ENCODE measurements around the gene HOXC5.

HOXC5 gene

DNA sequence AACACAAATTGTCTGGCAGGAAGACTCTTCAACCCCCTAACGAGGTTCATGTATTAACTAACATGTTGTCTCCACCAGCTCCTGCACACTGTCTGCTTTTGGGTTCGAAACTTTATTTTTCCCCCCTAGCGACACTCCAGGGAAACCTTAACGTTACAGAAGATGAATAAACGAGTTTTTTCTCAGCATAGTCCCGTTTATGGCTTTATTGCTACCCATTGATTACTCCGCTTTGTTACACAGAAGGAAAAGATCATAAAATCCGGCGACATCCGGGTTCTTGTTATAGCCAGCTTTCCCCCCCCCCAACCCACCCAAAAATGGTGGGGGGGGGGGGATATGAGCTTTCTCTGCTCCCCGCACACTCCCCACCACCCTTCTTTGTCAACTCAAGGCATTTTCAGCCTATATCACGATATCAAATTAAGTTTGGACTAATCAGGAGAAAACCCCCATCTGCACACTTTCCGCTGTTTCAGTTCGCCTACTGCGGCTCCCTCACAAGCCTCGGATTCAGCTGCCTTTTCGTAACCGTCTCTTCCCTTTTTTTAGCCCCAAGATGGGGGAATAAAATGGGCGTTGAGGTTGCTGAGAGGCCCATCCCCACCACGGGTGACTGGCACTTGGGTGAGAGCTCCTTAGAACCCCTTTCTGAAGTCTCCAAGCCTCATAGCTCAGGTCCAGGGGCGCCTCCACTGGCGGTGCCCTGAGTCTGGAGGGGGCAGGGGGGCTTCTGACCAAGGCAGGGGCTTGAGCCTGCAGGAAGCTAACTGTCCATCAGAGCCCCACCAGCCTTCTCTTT is 6.0 kb upstream of the HOXC5 start:
- no peak for DNase-seq
- intact Hi-C loops (cut with DNase I), result no loop called here

DNA sequence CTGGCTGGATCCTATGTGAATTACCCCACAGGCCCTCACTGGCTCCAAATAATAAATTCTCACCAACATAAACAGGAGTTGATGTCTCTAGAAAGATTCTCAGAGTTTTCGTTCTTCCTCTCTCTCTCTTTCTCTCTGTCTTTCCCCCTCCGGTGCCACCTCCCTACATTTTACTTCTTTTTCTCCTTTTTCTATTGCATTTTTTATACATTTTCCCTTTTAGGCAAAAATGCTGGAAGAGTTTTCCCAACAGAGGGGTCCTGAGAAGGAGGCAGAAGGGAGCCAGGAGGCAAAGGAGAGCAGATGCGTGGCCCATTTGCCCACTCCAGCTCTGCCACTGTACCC is 5.4 kb upstream of the HOXC5 start:
- intact Hi-C loops (cut with DNase I), result no loop called here
- DNase-seq, result no peak

DNA sequence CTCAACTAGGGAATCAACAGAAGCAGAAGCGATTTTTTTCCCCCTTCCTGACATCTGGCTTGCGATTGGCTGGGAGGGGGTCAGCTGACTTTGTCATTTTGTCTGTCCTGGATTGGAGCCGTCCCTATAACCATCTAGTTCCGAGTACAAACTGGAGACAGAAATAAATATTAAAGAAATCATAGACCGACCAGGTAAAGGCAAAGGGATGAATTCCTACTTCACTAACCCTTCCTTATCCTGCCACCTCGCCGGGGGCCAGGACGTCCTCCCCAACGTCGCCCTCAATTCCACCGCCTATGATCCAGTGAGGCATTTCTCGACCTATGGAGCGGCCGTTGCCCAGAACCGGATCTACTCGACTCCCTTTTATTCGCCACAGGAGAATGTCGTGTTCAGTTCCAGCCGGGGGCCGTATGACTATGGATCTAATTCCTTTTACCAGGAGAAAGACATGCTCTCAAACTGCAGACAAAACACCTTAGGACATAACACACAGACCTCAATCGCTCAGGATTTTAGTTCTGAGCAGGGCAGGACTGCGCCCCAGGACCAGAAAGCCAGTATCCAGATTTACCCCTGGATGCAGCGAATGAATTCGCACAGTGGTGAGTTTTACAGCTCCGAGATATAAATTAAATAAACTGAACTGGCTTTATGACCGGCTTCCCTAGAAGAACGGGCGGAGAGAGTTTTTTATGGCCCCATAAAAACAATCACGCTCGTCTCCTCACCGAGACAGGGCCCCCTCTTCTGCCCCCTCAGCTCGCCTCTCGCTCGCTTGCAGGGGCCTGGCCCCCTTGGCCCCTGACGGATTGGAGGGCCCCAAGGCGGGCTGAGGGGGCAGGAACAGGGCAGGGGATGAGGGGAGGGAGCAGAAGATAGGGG is 4.3 kb upstream of the HOXC5 start, which contains the start of gene HOXC6:
Gene HOXC6 (plus strand): TSS at position 127 of the 888 bp plus-strand sequence. CDS start 82 bp downstream, at position 209.
- intact Hi-C loops (cut with DNase I), result no loop called here
- no peak for DNase-seq

DNA sequence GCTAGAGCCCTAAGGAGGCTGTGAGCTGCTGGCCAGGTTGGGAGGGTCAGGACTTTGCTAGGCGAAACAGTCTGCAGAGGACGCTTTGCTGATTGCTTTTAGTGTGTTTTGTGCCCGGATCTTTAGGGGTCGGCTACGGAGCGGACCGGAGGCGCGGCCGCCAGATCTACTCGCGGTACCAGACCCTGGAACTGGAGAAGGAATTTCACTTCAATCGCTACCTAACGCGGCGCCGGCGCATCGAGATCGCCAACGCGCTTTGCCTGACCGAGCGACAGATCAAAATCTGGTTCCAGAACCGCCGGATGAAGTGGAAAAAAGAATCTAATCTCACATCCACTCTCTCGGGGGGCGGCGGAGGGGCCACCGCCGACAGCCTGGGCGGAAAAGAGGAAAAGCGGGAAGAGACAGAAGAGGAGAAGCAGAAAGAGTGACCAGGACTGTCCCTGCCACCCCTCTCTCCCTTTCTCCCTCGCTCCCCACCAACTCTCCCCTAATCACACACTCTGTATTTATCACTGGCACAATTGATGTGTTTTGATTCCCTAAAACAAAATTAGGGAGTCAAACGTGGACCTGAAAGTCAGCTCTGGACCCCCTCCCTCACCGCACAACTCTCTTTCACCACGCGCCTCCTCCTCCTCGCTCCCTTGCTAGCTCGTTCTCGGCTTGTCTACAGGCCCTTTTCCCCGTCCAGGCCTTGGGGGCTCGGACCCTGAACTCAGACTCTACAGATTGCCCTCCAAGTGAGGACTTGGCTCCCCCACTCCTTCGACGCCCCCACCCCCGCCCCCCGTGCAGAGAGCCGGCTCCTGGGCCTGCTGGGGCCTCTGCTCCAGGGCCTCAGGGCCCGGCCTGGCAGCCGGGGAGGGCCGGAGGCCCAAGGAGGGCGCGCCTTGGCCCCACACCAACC is 3.1 kb upstream of the HOXC5 start:
- no peak for DNase-seq
- intact Hi-C loops (cut with DNase I), result no loop called here

DNA sequence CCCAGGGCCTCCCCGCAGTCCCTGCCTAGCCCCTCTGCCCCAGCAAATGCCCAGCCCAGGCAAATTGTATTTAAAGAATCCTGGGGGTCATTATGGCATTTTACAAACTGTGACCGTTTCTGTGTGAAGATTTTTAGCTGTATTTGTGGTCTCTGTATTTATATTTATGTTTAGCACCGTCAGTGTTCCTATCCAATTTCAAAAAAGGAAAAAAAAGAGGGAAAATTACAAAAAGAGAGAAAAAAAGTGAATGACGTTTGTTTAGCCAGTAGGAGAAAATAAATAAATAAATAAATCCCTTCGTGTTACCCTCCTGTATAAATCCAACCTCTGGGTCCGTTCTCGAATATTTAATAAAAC is 2.4 kb upstream of the HOXC5 start:
- intact Hi-C loops (cut with DNase I), result no loop called here
- DNase-seq, result no peak

DNA sequence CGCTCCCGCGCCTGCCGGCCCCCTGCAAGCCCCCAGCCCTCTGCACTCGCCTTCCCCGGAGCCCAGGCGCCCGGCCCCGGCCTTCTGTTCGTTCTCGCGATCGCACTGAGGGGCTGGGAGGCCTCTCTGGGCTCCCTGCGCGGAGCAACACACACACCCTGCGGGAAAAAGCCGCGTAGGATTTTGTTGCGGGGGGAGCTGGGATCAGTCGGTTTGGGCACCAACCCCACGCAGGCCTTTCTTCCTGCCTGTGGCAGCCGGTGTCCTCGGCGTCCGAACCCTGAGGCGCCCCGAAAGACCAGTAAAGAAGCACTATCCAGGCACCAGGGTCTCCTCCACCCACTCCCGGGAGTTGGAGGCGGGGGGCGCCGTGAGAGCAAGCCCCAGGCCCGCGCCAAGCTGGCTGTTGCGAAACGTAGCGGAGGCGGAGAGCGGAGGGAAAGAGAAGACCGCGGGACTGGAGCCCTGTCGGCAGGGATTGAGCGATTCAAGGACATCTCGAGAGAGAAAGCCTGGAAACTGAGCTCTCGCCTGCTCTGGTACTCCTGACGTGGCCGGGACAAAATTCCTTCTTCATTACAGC is 1.9 kb upstream of the HOXC5 start:
- intact Hi-C loops (cut with DNase I), result no loop called here
- no peak for DNase-seq

DNA sequence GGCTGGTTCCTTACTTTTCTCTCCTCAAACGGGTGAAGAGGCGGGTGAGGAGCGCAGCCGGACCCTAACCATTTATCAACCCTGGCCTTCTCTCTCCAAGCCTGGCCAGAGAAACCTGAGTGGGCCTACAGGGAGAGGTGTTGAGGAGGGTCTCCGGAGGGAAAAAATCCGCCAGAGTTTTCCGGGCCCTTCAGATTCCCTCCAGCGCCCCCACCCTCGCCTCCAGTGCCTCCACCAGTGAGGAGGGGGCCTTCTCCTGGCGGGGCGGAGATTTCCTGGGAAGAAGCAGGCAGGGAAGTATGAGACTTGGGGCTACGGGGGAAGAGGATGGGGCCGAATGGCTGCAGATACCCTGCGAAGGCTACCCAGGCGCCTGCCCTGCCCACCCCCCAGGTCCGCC is 1.4 kb upstream of the HOXC5 start:
- intact Hi-C loops (cut with DNase I), result no loop called here
- no peak for DNase-seq

DNA sequence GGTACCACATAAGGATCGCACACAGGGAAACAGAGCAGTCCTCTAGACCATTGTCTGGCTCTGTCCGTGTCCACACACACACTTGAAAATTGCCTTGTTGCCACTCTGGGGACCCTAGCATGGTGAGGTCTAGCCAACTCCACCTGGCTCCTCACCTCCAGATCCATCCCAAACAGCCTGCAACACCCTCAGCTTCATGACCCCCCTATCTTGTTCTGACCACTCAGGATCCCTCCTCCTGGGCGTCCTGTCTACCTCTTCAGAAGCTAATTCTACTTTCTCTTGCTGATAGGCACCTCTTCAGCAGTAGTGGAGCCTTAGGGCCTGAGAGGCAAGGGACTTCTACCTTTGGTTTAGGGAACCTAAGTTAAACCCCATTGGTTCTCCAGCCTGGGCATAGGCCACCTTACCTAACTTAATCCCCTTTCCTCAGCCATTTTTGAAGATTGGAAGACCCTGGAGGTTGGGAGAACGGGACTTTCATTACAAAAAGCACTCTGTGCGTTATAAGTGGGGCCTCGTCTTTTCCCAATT is 697 bp upstream of the HOXC5 start:
- intact Hi-C loops (cut with DNase I), result no loop called here

DNA sequence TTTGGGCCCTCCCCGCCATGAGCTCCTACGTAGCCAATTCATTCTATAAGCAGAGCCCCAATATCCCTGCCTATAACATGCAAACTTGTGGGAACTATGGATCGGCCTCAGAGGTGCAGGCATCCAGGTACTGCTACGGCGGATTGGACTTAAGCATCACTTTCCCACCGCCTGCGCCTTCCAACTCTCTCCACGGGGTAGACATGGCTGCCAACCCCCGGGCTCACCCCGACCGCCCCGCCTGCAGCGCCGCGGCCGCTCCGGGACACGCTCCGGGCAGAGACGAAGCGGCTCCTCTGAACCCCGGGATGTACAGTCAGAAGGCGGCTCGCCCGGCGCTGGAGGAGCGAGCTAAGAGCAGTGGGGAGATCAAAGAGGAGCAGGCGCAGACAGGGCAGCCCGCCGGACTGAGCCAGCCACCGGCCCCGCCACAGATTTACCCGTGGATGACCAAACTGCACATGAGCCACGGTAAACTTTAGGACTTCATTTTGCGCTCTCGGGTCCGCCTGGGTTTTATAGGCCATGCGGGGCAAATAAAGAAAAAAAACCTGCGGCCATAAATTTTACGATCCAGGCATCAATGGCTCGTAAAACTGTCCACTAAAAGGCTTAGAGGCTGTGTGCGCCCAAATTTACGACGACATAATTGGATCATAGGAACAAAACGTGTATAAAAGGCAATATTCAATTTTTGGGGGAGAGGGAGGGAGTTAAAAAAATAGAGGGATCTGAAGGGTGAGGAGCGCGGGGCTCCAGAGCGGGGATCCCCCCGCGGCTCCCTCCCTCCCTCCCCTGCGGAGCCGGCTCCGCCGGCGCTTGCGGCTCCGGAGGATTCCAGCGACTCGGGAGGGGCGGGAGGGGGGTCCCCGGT is 493 bp downstream of the HOXC5 start:
- intact Hi-C loops (cut with DNase I), result no loop called here
- no peak for DNase-seq

More for the DNA sequence above, 697 bp upstream of the HOXC5 start:
- no peak for DNase-seq

DNA sequence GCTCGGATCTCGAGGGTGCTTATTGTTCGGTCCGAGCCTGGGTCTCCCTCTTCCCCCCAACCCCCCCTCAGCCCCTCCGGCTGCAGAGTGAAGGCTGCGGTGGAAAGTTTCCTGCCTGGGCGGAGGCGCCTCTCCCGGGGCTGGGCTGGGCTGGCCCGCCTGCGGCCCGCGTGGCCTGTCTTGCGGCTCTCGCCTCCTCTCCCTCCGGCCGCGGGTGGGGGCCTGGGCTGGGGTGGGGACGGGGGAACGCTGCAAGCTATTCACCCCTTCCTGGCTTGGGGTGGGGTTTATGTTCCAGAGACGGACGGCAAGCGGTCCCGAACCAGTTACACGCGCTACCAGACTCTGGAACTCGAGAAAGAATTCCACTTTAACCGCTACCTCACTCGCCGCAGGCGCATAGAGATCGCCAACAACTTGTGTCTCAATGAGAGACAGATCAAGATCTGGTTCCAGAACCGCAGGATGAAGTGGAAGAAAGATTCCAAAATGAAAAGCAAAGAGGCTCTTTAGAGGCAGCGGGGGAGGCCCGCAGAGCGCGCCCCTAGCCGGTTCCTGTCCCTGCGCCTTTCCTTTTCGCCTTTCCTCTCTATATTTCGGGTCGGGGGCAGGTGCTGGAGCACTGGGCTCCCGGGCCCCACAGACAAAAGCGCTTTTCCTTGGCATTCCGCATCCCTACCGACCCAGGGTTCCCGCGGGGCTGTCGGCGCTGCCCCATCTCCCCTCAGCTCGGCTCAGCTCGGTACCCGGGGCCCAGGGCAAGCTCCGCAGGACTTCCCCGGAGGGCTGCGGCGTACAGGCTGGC is 1.3 kb downstream of the HOXC5 start:
- intact Hi-C loops (cut with DNase I), result no loop called here
- no peak for DNase-seq

DNA sequence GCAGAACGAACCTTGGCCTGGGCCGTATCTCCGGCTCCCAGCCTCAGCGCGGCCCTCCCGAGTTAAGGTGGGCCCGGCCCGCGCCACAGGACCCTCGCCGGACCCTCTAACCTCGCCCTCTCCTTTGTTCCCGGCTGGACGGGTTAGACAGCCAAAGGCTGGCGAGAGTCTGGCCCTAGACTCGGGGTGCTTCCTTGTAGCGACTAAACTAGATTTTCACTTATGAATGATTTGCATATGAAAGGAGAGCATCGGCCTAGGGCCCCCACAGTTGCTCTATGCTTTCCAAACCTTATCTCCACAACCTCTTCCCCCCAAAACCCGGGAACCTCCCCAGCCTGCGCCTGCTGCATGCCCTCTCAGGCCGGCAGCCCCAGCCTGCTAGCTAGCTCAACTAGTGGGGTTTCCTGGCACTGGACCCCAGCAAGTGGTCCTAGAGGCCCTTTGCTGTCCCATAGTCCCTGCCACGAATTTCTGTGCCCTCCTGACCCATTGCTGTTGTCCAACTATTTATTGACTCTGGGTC is 2.0 kb downstream of the HOXC5 start:
- intact Hi-C loops (cut with DNase I), result no loop called here
- DNase-seq, result no peak

DNA sequence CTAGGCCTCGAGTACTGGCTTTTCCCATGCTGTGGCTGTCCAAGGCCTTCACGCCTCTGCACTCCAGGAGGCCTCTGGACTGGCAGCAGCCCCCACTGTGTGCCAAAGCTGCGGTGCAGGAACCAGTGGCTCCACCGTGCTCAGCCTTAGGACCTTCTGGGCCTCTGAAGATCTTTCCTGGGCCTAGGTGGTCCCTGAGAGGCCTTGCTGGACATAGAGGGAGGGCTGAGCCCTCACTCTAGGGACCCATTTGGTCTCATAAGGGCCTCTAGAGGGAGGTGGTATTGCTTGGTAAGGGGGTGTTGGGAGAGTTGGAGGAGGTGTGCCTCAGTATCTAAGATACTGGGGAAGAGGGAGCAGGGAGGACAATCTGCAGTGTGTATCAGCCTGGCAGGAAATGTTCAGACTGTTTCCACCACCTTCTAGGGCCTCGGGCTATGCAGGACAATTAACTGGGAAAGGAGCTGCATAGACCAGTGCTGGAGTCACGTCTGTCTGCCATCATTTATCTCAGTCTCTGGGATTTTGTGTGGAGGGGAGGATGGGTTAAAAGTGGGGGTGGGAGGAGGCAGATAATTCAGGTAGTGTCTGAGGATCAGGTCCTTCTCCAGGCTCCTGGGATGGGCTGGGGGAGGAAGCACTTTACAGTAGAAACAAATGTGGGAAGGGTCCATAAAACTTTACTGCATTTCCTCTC is 2.9 kb downstream of the HOXC5 start:
- intact Hi-C loops (cut with DNase I), result no loop called here

DNA sequence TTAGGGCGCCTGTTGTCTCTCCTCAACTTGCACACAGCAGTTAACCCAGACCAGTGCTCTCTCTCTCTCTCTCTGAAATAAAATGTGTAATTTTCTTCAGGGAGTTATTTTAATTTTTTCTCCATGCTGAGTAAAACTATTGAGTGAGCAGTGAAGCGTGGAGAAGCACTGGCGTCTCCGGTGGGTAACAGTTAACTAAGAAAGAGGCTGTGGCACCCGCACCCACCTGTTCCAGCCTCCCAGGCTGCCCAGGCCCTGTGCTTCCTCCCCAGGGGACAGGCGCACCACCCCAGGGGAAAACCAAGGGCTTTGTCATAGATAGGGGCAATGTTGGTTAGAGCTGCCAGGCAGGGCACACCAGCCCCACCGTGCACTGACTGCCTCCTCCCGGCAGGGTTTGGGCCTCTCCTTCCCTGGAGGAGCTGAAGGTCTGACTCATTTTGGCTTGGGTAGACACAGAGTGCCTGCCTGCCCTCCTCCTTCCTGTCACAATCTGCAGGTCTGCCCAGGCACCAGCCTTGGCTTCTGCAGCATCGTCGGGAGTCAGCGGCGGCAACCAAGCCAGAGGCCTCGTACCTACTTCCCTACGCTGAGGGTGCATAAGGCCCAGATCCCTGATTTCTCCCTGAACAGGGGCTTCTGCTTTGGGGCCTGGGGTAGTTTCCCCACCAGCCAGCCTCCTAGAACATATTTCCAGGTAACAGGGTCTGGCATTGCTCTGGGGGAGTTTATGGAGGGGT is 3.9 kb downstream of the HOXC5 start:
- intact Hi-C loops (cut with DNase I), result no loop called here
- DNase-seq, result no peak

More for the DNA sequence above, 2.9 kb downstream of the HOXC5 start:
- DNase-seq, result no peak

DNA sequence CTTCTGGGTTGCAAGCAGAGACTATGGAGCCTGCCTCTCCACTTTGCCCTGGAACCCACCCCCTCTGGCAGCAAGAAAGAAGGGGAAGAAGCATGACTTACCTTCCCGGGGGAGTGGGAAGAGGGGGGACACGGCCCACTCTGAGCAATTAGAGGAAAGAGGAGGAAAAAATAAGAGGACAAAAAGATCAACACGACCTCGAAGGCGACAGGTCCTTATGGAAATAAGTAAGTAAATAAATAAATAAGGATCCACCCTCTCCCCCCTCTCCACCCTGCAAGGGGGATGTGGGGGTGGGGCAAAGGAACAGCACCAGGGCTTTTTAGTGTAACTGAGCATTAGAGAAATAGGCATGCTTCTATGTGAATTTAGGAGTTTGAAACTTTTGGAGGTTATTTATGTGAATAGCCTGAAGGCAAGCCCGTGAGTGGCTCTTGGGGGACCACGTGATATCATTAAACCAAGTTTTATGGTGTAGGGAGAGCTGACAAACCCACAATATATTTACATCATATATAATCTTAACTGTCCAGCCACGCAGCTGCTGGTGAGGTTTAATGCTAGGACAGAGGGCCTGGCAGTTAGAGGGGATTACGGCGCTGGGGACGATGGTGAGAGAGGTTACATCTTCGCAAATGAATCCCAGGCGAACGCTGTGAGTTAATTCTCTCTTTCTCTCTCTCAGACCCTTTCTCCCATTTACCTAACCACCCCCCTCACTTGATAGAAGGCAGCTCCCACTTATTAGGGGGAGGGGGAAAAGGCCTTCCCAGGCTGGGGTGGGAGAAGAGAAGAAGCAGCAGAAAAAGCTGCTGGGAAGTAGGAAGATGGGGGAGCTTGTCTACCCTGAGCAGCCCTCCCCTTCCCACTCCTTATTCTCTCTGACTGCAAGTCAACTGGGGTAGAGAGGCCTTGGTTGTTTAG is 4.8 kb downstream of the HOXC5 start:
- no peak for DNase-seq
- intact Hi-C loops (cut with DNase I), result no loop called here
